ENCODE measurements around the gene RAX2. TPM values are rescaled to one million over a fixed set of nuclear protein-coding genes. Genes with fewer than 3 reads are reported as not detected.

Gene RAX2
- total and polyA plus RNA-seq, 2 of the 8 experiments (the other 6 are each of a cell fraction or from before 2014, with no cell fraction given): 0.08 TPM; not detected in 1

DNA sequence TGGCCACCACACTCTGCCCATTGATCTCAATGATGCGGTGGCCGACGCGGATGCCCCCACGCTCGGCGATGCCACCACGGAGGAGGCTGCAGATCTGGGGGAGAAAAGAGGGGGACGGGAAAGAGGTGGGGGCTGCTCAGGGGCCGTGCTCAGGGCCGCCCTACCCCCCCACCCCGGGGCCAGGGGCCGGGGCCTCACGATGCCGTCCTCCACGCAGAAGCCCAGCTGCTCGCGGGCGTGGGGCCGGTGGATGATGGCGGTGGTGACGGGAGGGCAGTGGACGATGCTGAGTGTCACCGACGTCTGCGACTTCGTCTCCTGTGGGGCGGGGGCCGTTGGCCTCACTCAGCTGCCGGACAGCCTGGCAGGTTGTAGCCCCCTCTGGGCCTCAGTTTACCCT, 20.8 kb downstream of the RAX2 start (continued):
- no peak for TF ChIP-seq JUN (IDR thresholded peaks at IDR 0.05; ENCODE audit: low read depth, low read length)
- TF ChIP-seq ASH2L (IDR thresholded peaks at IDR 0.05; ENCODE audit: low read length): no peak
- no peak for TF ChIP-seq MAX (IDR thresholded peaks at IDR 0.05)
- TF ChIP-seq SP4 (IDR thresholded peaks at IDR 0.05; ENCODE audit: low read length): no peak
- TF ChIP-seq HDAC6 (IDR thresholded peaks at IDR 0.05; ENCODE audit: low read depth, low read length): no peak
- TF ChIP-seq RAD21 (IDR thresholded peaks at IDR 0.05 in 1 of 2, conservative IDR thresholded peaks at IDR 0.05 in 1 of 2; ENCODE audit: low read depth in 2 of 2, low read length in 2 of 2): no peak
